HFFc6 (cell line): ENCODE results near the gene PLVAP. TPM values are rescaled to one million over a fixed set of nuclear protein-coding genes. Genes with fewer than 3 reads are reported as not detected.

Source experiments
- DNase-seq: peaks from one replicate; pipeline ENCODE4 v3.0.0-alpha.2; 2018
- H3K27ac Mint-ChIP-seq: 2 replicates; pipeline ENCODE4 v1.8.0; 2020; ENCODE audit warnings: mild to moderate bottlenecking, mixed read lengths
- H3K27me3 Mint-ChIP-seq: 2 replicates; pipeline ENCODE4 v1.8.0; 2021; ENCODE audit warnings: mild to moderate bottlenecking, moderate library complexity, mixed read lengths; ENCODE audit not compliant: insufficient read depth
- H3K36me3 Mint-ChIP-seq: 2 replicates; pipeline ENCODE4 v1.8.0; 2021; ENCODE audit warnings: low read depth, mixed read lengths
- H3K4me1 Mint-ChIP-seq: 2 replicates; pipeline ENCODE4 v1.8.0; 2020; ENCODE audit warnings: low read depth, mixed read lengths
- H3K4me3 Mint-ChIP-seq: 2 replicates; pipeline ENCODE4 v1.8.0; 2020; ENCODE audit warnings: mild to moderate bottlenecking, moderate library complexity, mixed read lengths
- H3K9me3 Mint-ChIP-seq: 2 replicates; pipeline ENCODE4 v1.8.0; 2020; ENCODE audit warnings: mild to moderate bottlenecking, mixed read lengths
- CTCF ChIP-seq: fragments of 200-600 bp; sonication (generic); IDR thresholded peaks from 2 replicates; pipeline ENCODE4 v1.5.0; 2021; ENCODE audit warnings: antibody characterized with exemption, mild to moderate bottlenecking
- total RNA-seq, 6 experiments: library from RNA; stranded (reverse); fragmentation: NEBNext Ultra II Directional; extraction: Animal tissue kit (Norgen Biotek cat#: 25700); gene quantifications; 2 replicates in 1 of 6; 3 replicates in 5 of 6; pipeline ENCODE4 v1.2.3, GENCODE V29; 2021

PLVAP gene
- total RNA-seq, 6 experiments from 2014 or later = not detected

GRCh38 chr19:17404621-17405249, 27.6 kb upstream of the PLVAP start:
- H3K36me3 Mint-ChIP-seq = no peaks in the 10 kb centered on the region
- no peak for DNase-seq

GRCh38 chr19:17404015-17404414, 26.9 kb upstream of the PLVAP start:
- no peak for DNase-seq
- H3K27ac Mint-ChIP-seq = no peak overlapping the region
- no peaks in the 10 kb centered on the region for H3K9me3 Mint-ChIP-seq
- peaks cover 7% of the 10 kb centered on the region for H3K27me3 Mint-ChIP-seq
- no peak overlapping the region for H3K4me3 Mint-ChIP-seq
- no peak for TF ChIP-seq CTCF
- H3K36me3 Mint-ChIP-seq = no peaks in the 10 kb centered on the region
- peaks cover 6% of the 10 kb centered on the region; the same call in 1 of the 2 replicates for H3K4me1 Mint-ChIP-seq

More at GRCh38 chr19:17404621-17405249, 27.6 kb upstream of the PLVAP start:
- H3K27ac Mint-ChIP-seq = no peak overlapping the region
- no peak overlapping the region for H3K4me3 Mint-ChIP-seq
- H3K4me1 Mint-ChIP-seq = peaks cover 6% of the 10 kb centered on the region; the same call in 1 of the 2 replicates
- no peak for TF ChIP-seq CTCF
- no peaks in the 10 kb centered on the region for H3K9me3 Mint-ChIP-seq
- peaks cover 7% of the 10 kb centered on the region for H3K27me3 Mint-ChIP-seq

GRCh38 chr19:17402982-17403855, 26.1 kb upstream of the PLVAP start:
- no peak for DNase-seq
- Mint-ChIP-seq H3K36me3 (no peaks in the 10 kb centered on the region), H3K27ac (no peak overlapping the region), H3K4me1 (peaks cover 6% of the 10 kb centered on the region; the same call in 1 of the 2 replicates), H3K27me3 (peaks cover 7% of the 10 kb centered on the region), H3K9me3 (no peaks in the 10 kb centered on the region), H3K4me3 (no peak overlapping the region)
- TF ChIP-seq CTCF = no peak

- Mint-ChIP-seq H3K4me1 (no peaks in the 10 kb centered on the region), H3K4me3 (no peak overlapping the region), H3K36me3 (no peaks in the 10 kb centered on the region), H3K9me3 (no peaks in the 10 kb centered on the region), H3K27ac (no peak overlapping the region), H3K27me3 (peaks cover 2% of the 10 kb centered on the region)
- DNase-seq = no peak
- TF ChIP-seq CTCF = no peak
Observed at GRCh38 chr19:17401628-17402027, 24.5 kb upstream of the PLVAP start.

- H3K27ac Mint-ChIP-seq = no peak overlapping the region
- no peak for DNase-seq
- H3K4me1 Mint-ChIP-seq = no peaks in the 10 kb centered on the region
- no peak for TF ChIP-seq CTCF
- H3K4me3 Mint-ChIP-seq = no peak overlapping the region
- H3K9me3 Mint-ChIP-seq = no peaks in the 10 kb centered on the region
- peaks cover 6% of the 10 kb centered on the region; the same call in 1 of the 2 replicates for H3K27me3 Mint-ChIP-seq
- H3K36me3 Mint-ChIP-seq = no peaks in the 10 kb centered on the region
Observed at GRCh38 chr19:17398902-17399527, 21.9 kb upstream of the PLVAP start.
